OCI-LY3 (cell line): ENCODE results near the gene PPM1B.

Experiments used
- H2AFZ ChIP-seq: fragments of 200-600, 300-600 bp; shearing (Covaris generic); 2 replicates; pipeline ENCODE4 v1.6.0; 2014; ENCODE audit warnings: antibody characterized with exemption, low read depth, low read length
- H3K27ac ChIP-seq: fragments of 200-600, 300-600 bp; sonication (generic); 2 replicates; pipeline ENCODE4 v1.5.1; 2014; ENCODE audit warnings: mild to moderate bottlenecking, low read length, moderate library complexity, mixed read lengths
- H3K27me3 ChIP-seq: fragments of 200-600, 300-600 bp; sonication (generic); 2 replicates; pipeline ENCODE4 v1.6.1; 2014; ENCODE audit warnings: low read depth, low read length, mixed read lengths
- H3K36me3 ChIP-seq: fragments of 200-600, 300-600 bp; sonication (generic); replicated peaks from 2 replicates; pipeline ENCODE3; 2014; ENCODE audit warnings: low read depth, low read length, mixed read lengths
- H3K4me1 ChIP-seq: fragments of 300-600, 200-600 bp; sonication (generic); 2 replicates; pipeline ENCODE4 v1.6.1; 2014; ENCODE audit warnings: low read length, mixed read lengths
- H3K4me2 ChIP-seq: fragments of 200-600, 300-600 bp; sonication (generic); 2 replicates; pipeline ENCODE4 v1.6.1; 2014; ENCODE audit warnings: low read length, mixed read lengths
- H3K4me3 ChIP-seq: fragments of 300-600, 200-600 bp; sonication (generic); 2 replicates; pipeline ENCODE4 v1.5.1; 2014; ENCODE audit warnings: antibody characterized with exemption, mild to moderate bottlenecking, low read length, moderate library complexity
- H3K79me2 ChIP-seq: fragments of 300-600, 200-600 bp; shearing (Covaris generic); 2 replicates; pipeline ENCODE4 v1.6.1; 2014; ENCODE audit warnings: mild to moderate bottlenecking, low read length, mixed read lengths
- H3K9ac ChIP-seq: fragments of 300-600, 200-600 bp; shearing (Covaris generic); 2 replicates; pipeline ENCODE4 v1.6.0; 2014; ENCODE audit warnings: mild to moderate bottlenecking, low read length, moderate library complexity
- H3K9me3 ChIP-seq: fragments of 200-600, 300-600 bp; shearing (Covaris generic); 2 replicates; pipeline ENCODE4 v1.6.1; 2014; ENCODE audit warnings: low read length, mixed read lengths; ENCODE audit not compliant: insufficient read depth
- H4K20me1 ChIP-seq: fragments of 200-600, 300-600 bp; sonication (generic); 2 replicates; pipeline ENCODE4 v1.6.1; 2016; ENCODE audit warnings: low read length, mixed read lengths; ENCODE audit not compliant: insufficient read depth
- EZH2phosphoT487 ChIP-seq: fragments of 200-600 bp; shearing (Covaris generic); IDR thresholded peaks from 2 replicates; pipeline ENCODE4 v1.6.1; 2018; ENCODE audit warnings: antibody characterized with exemption, mixed run types, low read depth
- TF ChIP-seq, protein P1 (sequence below): fragments of 200-600, 300-600 bp; sonication (generic); IDR thresholded peaks from 2 replicates; pipeline ENCODE4 v1.5.1; 2014; ENCODE audit warnings: antibody characterized with exemption, low read length, low read depth

The PPM1B gene

DNA sequence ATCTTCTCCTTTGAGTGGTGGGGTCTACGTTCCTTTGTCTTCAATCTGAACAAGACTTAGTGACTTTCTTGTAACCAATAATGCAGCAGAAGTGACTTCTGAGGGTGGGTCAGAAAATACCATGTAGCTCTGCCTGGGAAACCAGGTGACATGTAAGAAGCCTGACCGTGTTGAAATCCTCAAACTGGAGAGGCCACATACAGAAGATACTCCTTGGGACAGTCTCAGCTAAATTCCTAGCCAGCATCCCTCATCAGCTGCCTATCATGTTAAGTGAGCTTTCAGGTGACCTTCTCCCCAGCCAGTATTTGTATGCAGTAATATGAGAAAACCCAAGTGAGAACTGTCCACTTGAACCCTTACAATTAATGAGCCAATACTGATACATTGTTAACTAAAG is 27.0 kb downstream of the PPM1B start:
- TF ChIP-seq, protein P1, sequence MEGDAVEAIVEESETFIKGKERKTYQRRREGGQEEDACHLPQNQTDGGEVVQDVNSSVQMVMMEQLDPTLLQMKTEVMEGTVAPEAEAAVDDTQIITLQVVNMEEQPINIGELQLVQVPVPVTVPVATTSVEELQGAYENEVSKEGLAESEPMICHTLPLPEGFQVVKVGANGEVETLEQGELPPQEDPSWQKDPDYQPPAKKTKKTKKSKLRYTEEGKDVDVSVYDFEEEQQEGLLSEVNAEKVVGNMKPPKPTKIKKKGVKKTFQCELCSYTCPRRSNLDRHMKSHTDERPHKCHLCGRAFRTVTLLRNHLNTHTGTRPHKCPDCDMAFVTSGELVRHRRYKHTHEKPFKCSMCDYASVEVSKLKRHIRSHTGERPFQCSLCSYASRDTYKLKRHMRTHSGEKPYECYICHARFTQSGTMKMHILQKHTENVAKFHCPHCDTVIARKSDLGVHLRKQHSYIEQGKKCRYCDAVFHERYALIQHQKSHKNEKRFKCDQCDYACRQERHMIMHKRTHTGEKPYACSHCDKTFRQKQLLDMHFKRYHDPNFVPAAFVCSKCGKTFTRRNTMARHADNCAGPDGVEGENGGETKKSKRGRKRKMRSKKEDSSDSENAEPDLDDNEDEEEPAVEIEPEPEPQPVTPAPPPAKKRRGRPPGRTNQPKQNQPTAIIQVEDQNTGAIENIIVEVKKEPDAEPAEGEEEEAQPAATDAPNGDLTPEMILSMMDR, result no peak
- TF ChIP-seq EZH2phosphoT487, result no peak
- peaks cover 8% of the 10 kb centered on the region for H3K36me3 ChIP-seq
- H2AFZ ChIP-seq, result no peak overlapping the region
- no peak overlapping the region for H3K27ac ChIP-seq
- H3K4me2 ChIP-seq, result no peak overlapping the region
- H3K9me3 ChIP-seq, result no peaks in the 10 kb centered on the region
- H3K79me2 ChIP-seq, result peaks cover 71% of the 10 kb centered on the region
- H3K4me1 ChIP-seq, result peaks cover 24% of the 10 kb centered on the region
- no peak overlapping the region for H3K4me3 ChIP-seq
- H4K20me1 ChIP-seq, result peaks cover 58% of the 10 kb centered on the region
- no peak overlapping the region for H3K9ac ChIP-seq
- H3K27me3 ChIP-seq, result no peaks in the 10 kb centered on the region

DNA sequence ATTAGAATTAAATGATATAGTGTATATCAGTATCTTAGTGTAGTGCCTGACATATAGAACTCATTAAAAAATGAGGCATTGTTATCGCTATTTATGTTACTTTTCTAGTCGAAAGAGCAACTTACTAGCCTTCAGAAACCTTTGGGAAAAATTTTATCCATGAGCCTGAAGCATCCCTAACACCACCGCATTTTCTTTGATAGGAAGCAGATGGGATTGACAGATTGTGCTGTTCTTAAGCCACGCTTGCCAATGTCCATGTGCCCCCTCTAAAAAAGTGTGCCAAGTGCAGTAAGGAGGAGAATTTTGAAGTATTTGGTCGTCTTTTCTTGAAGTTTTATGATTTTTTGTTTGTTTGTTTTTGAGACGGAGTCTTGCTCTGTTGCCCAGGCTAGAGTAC is 29.1 kb downstream of the PPM1B start:
- Histone ChIP-seq H3K4me2 (no peak overlapping the region), H3K79me2 (peaks cover 64% of the 10 kb centered on the region), H2AFZ (no peak overlapping the region), H4K20me1 (peaks cover 52% of the 10 kb centered on the region), H3K9ac (no peak overlapping the region), H3K9me3 (no peaks in the 10 kb centered on the region), H3K4me1 (peaks cover 4% of the 10 kb centered on the region), H3K36me3 (peaks cover 26% of the 10 kb centered on the region), H3K4me3 (no peak overlapping the region), H3K27me3 (no peaks in the 10 kb centered on the region), H3K27ac (no peak overlapping the region)
- TF ChIP-seq EZH2phosphoT487, result no peak
- TF ChIP-seq, protein P1, result no peak

DNA sequence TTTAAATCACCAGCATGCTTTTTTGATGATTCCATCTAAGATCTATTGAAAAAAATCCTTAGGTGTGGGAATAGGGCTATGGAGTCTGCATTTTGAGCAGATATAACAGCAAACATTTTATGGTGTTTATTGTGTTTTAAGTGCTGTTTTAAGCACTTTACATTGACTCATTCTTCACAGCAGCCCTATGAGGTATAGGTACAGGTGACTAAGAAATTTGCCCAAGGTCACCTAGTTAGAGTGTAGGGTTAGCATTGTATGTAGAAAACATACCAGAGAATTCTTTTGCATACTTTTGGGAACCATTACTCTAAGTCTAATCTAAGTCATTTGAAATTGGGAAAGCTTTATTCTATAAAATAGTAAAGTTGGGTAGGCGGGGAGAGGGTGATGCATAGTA is 31.3 kb downstream of the PPM1B start:
- no peaks in the 10 kb centered on the region for H3K4me1 ChIP-seq
- H3K4me2 ChIP-seq, result no peak overlapping the region
- no peak overlapping the region for H3K27ac ChIP-seq
- H3K27me3 ChIP-seq, result no peaks in the 10 kb centered on the region
- H3K9me3 ChIP-seq, result no peaks in the 10 kb centered on the region
- H3K4me3 ChIP-seq, result no peak overlapping the region
- H4K20me1 ChIP-seq, result peaks cover 51% of the 10 kb centered on the region
- TF ChIP-seq, protein P1, result no peak
- no peak for TF ChIP-seq EZH2phosphoT487
- no peak overlapping the region for H3K9ac ChIP-seq
- H2AFZ ChIP-seq, result no peak overlapping the region
- peaks cover 29% of the 10 kb centered on the region for H3K36me3 ChIP-seq
- H3K79me2 ChIP-seq, result peaks cover 65% of the 10 kb centered on the region

DNA sequence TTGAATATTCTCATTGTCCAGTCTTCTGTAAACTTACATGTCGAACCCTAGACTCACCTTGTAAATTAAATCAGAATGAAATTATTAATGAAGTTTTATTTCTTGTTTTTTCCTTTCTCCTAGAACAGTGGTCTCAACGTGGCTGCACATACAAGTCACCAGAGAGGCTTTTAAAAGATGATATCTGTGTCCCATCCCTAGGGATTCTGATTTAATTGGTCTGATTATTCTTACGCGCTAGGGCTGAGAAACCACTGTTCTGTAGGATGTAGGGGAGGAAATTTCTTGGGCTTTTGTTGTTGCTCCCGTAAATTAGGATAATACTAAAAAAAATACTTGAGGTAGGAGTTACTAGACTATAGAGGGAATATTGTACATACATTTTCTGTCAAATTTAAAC is 32.1 kb downstream of the PPM1B start:
- no peaks in the 10 kb centered on the region for H3K4me1 ChIP-seq
- H3K9me3 ChIP-seq, result no peaks in the 10 kb centered on the region
- peaks cover 29% of the 10 kb centered on the region for H3K36me3 ChIP-seq
- peaks cover 47% of the 10 kb centered on the region for H4K20me1 ChIP-seq
- no peaks in the 10 kb centered on the region for H3K27me3 ChIP-seq
- H3K9ac ChIP-seq, result no peak overlapping the region
- H3K79me2 ChIP-seq, result peaks cover 61% of the 10 kb centered on the region
- no peak overlapping the region for H3K4me2 ChIP-seq
- H3K27ac ChIP-seq, result no peak overlapping the region
- no peak overlapping the region for H2AFZ ChIP-seq
- no peak overlapping the region for H3K4me3 ChIP-seq
- no peak for TF ChIP-seq EZH2phosphoT487
- TF ChIP-seq, protein P1, result no peak
